ENCODE results near the gene SNAP29. TPM values are rescaled to one million over a fixed set of nuclear protein-coding genes. Genes with fewer than 3 reads are reported as not detected.
A peak's percentile ranks its signal among the peaks of the same experiment; 100 is the strongest.
"Not testable (repeated sequence)": the region's sequence is repeated elsewhere in the genome, so short reads cannot be mapped to it uniquely, and the experiment has no call there.

The SNAP29 gene
- 10 to 100 TPM; 27.8 to 39.9 (median 28.8) TPM for polyA plus RNA-seq (ENCODE audit: insufficient read depth in 1 of 5, insufficient read length in 5 of 5, low replicate concordance in 1 of 5)
- long read RNA-seq, donor 1, full-length matches to known transcripts: 24 of 34 reads
- long read RNA-seq, donor 1, partial matches to known transcripts: 10 of 34 reads
- long read RNA-seq, donor 1, other reads (novel, unspliced or antisense): 0 of 34 reads
- long read RNA-seq, donor 2, full-length matches to known transcripts: 14 of 14 reads
- long read RNA-seq, donor 2, partial matches to known transcripts: 0 of 14 reads
- long read RNA-seq, donor 2, other reads (novel, unspliced or antisense): 0 of 14 reads
- long read RNA-seq, donor 3, full-length matches to known transcripts: 19 of 26 reads
- long read RNA-seq, donor 3, partial matches to known transcripts: 7 of 26 reads
- long read RNA-seq, donor 3, other reads (novel, unspliced or antisense): 0 of 26 reads
- long read RNA-seq, donor 4, full-length matches to known transcripts: 12 of 12 reads
- long read RNA-seq, donor 4, partial matches to known transcripts: 0 of 12 reads
- long read RNA-seq, donor 4, other reads (novel, unspliced or antisense): 0 of 12 reads
- long read RNA-seq, donor 5, full-length matches to known transcripts: 21 of 27 reads
- long read RNA-seq, donor 5, partial matches to known transcripts: 6 of 27 reads
- long read RNA-seq, donor 5, other reads (novel, unspliced or antisense): 0 of 27 reads
- long read RNA-seq, donor 6, full-length matches to known transcripts: 17 of 22 reads
- long read RNA-seq, donor 6, partial matches to known transcripts: 5 of 22 reads
- long read RNA-seq, donor 6, other reads (novel, unspliced or antisense): 0 of 22 reads
- long read RNA-seq, donor 7, full-length matches to known transcripts: 18 of 18 reads
- long read RNA-seq, donor 7, partial matches to known transcripts: 0 of 18 reads
- long read RNA-seq, donor 7, other reads (novel, unspliced or antisense): 0 of 18 reads
- long read RNA-seq, donor 8, full-length matches to known transcripts: 15 of 15 reads
- long read RNA-seq, donor 8, partial matches to known transcripts: 0 of 15 reads
- long read RNA-seq, donor 8, other reads (novel, unspliced or antisense): 0 of 15 reads

- peak; percentile 97 for DNase-seq
These were observed at the start of gene SNAP29, which contains the start of gene PI4KA for GRCh38 chr22:20858615-20859416. Gene SNAP29, plus strand, starts transcription at chr22:20859007. Its CDS starts 104 bp downstream, at chr22:20859111. Gene PI4KA, minus strand, starts transcription at chr22:20858811. Its CDS starts 86 bp downstream, at chr22:20858725.

GRCh38 chr22:20809538-20810185, 49.1 kb upstream of the SNAP29 start:
- no peak for DNase-seq

- DNase-seq: no peak
These were observed 48.2 kb upstream of the SNAP29 start for GRCh38 chr22:20810645-20811044.

GRCh38 chr22:20811171-20811570, 47.6 kb upstream of the SNAP29 start:
- no peak for DNase-seq

GRCh38 chr22:20811971-20812660, 46.7 kb upstream of the SNAP29 start:
- DNase-seq: no peak

- DNase-seq: no peak
These were observed 45.8 kb upstream of the SNAP29 start for GRCh38 chr22:20813056-20813455.

- DNase-seq: no peak
These were observed 44.5 kb upstream of the SNAP29 start for GRCh38 chr22:20814221-20814808.

GRCh38 chr22:20815477-20816050, 43.2 kb upstream of the SNAP29 start:
- no peak for DNase-seq

GRCh38 chr22:20816559-20816958, 42.2 kb upstream of the SNAP29 start:
- DNase-seq: no peak

- DNase-seq: no peak
These were observed 40.3 kb upstream of the SNAP29 start for GRCh38 chr22:20818471-20818870.

GRCh38 chr22:20819471-20819870, 39.3 kb upstream of the SNAP29 start:
- no peak for DNase-seq

- not testable (repeated sequence) for DNase-seq
These were observed 37.0 kb upstream of the SNAP29 start for GRCh38 chr22:20821717-20822239.

- DNase-seq: no peak
These were observed 36.6 kb upstream of the SNAP29 start for GRCh38 chr22:20822240-20822639.

GRCh38 chr22:20823264-20823663, 35.5 kb upstream of the SNAP29 start:
- no peak for DNase-seq

- DNase-seq: not testable (repeated sequence)
These were observed 33.6 kb upstream of the SNAP29 start for GRCh38 chr22:20825216-20825615.

GRCh38 chr22:20825624-20826023, 33.2 kb upstream of the SNAP29 start:
- no peak for DNase-seq

- not testable (repeated sequence) for DNase-seq
These were observed 32.2 kb upstream of the SNAP29 start for GRCh38 chr22:20826373-20827152.

- no peak for DNase-seq
These were observed 29.2 kb upstream of the SNAP29 start for GRCh38 chr22:20829491-20830134.

All from right lung (tissue), 10 donors.